Activated CD4-positive, alpha-beta T cell treated with anti-CD3 and anti-CD28 coated beads, Interleukin-2, Interleukin-6, amounts not matched to agents 100 ng/mL and 50 ng/mL, durations not matched to agents 16 hours and 8 hours (primary cell): ENCODE results near the gene TMEM245.

Experiments used
- DNase-seq: peaks from one replicate; pipeline ENCODE4 v3.0.0-alpha.2; 2020

TMEM245 gene

DNA sequence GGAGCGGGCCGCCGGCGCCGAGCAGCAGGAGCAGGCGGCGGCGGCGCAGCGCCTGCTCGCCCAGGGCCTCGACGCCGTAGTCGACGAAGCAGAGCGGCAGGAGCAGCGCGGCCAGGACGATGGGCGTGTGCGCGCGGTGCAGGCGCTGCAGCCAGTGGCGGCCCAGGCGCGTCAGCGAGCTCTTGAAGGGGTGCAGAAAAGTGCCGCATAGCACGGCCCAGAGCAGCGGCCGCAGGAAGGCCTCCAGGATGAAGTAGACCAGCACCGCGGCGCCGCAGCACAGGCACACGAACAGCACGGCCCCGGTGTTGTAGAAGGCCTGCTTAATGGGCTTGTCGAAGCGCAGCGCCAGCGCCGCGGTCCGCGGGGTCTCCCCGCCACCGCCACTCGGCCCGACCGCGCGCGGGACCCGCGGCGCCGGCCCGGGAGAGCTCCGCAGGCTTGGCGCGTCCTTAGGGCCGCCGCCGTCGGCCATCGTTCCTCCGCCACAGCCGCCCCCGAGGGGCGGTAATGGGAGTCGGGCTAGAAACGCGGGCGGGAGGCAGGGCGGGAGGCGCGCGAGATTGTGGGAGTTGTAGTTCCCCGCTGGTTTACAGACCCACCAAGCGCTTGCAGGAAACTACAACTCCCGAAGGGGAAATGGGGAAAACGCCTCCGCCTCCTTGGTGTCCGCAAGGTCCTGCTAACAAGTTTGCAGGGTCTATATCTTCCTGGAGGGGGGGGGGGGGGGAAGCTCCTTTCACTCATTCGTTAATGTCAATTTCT lies at the start of gene TMEM245:
Gene TMEM245 (minus strand): TSS at position 509 of the 765 bp plus-strand sequence. CDS start 34 bp downstream, at position 475.
- DNase-seq = peak; percentile 97

- DNase-seq = peak; percentile 25
Observed at GRCh38 chr9:109168170-109168569, 48.4 kb upstream of the TMEM245 start.

DNA sequence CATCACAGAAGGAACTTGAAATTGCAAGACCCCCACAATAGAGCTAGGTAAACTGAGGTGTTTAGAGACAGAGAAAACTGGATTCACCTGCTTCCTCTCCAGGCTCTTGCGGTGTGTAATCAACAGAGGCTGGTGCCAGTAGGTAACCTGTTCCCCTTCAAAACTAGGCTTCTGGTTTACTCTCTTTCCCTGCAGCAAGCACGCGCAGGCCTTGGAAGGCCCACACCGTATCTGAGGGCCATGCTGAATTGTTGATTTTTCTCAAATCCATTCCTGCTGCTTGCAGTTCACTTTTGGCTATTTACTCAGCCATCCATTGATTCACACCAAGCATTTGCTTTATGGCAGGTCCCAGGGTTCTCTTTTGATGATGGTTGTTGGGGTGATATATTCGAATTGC lies 48.0 kb upstream of the TMEM245 start:
- DNase-seq = no peak

- no peak for DNase-seq
Observed at GRCh38 chr9:109166771-109167601, 47.2 kb upstream of the TMEM245 start, which contains the start of gene FRRS1L. FRRS1L (minus strand) TSS chr9:109167249; CDS start chr9:109167138, 111 bp downstream.

GRCh38 chr9:109166171-109166770 lies 46.5 kb upstream of the TMEM245 start:
- DNase-seq = no peak

DNA sequence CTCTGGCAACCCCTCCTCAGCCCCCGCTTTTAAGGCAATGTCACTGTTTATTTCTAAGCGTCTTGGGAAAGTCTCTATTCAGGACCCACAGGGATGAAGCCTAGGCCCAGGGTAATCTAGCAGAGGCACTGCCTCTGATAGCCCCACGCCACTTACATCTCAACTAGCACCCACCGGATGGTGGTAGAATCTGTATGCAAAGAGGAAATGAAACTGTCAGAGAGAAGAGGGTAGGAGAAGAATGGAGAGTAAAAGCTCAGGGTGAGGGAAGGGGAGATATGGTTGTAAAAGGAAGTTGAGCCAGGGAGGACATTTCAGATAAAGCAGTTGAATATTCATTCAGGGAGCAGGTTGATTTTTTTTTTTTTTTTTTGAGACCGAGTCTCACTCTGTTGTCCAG lies 44.3 kb upstream of the TMEM245 start:
- no peak for DNase-seq

GRCh38 chr9:109163194-109163593 lies 43.4 kb upstream of the TMEM245 start:
- no peak for DNase-seq

DNA sequence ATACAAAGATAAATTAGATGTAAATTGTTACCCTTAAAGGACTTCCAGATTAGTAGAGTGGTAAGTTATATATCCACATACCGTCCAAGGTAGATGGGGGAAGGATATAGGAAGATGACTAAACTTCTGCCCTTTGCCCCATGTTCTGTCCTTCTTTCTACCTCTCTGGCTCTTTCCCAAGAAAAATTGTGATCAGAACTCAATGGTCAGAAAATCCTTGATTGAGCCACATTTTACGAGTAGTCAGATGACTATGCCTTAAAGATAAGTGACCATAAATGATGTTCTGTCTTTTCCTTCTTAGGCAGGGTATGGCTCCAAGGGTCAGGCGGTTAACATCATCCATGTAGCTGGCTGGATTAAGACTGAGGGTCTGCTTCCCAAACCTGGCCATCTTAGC lies 42.9 kb upstream of the TMEM245 start:
- no peak for DNase-seq

- no peak for DNase-seq
Observed at GRCh38 chr9:109161471-109161870, 41.7 kb upstream of the TMEM245 start.

GRCh38 chr9:109159583-109159982 lies 39.8 kb upstream of the TMEM245 start:
- DNase-seq = no peak

GRCh38 chr9:109158651-109159050 lies 38.9 kb upstream of the TMEM245 start:
- no peak for DNase-seq

- no peak for DNase-seq
Observed at GRCh38 chr9:109156708-109157107, 37.0 kb upstream of the TMEM245 start.

DNA sequence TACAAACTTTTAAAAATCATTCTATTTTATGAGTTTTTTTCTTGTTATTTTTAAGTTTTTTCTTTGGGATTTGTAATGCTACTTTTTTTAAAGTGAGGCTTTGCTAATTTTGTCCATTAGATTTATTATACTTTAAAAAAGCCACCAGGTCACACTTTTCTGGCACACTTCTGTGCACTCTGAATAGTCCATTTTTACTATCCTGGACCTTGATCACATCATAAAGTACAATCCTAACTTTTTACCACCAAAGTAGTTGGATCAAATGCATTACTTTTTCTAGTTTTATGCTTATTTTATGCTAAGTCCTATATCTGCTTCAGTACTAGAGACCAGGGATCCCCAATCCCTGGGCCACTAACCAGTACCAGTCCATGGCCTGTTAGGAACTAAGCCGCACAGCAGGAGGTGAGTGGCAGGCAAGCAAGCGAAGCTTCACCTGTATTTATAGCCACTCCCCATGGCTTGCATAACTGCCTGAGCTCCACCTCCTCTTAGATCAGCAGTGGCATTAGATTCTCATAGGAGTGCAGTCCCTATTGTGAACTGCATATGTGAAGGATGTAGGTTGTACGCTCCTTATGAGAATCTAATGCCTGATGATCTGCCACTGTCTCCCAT lies 31.3 kb upstream of the TMEM245 start:
- no peak for DNase-seq

DNA sequence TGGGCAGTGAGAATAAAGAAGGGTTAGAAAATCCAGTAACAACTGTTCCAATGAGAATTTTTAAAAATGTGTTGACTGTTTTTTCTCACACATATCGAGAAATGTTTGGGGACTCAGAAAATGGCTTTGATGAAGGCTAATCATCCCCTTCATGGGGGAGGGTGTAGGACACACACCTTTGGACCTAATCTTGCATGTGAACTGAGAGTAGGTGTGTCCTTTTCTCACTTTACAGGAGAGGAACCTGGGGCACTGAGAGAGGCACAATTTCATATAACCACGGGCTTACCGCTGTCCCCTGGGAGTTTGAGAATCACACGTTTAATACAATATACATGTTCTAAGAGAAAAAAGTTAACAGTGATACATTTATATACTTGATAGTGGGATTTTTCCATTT lies 30.0 kb upstream of the TMEM245 start:
- no peak for DNase-seq

GRCh38 chr9:109149089-109149488 lies 29.3 kb upstream of the TMEM245 start:
- DNase-seq = no peak

- DNase-seq = no peak
Observed at GRCh38 chr9:109145051-109145450, 25.3 kb upstream of the TMEM245 start.

DNA sequence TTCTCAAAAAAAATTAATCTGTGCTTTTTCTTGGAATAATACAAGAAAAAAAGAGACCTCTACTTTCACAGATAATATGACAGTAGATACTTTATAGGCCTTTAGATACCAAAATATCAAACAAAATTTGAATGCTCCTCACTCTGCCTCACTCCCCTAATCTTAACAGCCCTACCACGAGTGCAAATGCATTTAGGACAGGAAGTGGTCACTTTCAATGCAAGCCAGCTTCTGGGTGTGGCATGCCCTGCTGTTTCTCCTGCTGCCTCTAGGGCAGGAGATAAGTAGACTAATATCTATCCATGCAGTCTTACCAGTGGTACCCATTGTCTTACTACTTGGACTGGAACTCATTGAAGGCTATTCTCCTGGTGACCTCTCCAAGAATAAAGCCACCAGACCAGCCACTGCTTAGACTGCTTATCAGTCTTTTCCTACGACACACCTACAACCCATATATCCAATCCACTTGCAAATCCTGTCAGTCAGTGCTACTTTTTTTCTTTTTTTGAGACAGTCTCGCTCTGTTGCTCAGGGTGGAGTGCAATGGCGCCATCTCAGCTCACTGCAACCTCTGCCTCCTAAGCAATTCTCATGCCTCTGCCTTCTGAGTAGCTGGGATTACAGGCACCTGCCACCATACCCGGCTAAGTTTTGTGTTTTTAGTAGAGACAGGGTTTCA lies 24.3 kb upstream of the TMEM245 start:
- DNase-seq = peak; percentile 40

DNA sequence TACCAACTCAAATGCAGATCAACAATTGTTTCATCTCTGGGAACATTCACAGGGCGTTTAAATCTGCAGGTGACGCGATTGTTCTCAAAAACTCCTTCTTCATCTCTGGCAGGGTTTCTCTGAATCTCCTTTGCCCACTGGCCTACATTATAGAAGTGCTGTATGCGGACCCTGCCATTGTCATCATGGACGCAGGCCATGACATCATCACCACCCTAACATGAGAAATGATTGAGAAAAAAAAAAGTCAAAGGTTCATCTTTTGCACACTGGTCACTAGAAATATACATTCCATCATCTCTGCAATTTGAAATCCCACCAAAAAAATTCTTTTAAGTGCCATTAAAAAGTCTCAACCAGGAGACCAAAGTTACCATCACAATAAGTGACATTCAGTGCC lies 21.6 kb upstream of the TMEM245 start:
- no peak for DNase-seq

DNA sequence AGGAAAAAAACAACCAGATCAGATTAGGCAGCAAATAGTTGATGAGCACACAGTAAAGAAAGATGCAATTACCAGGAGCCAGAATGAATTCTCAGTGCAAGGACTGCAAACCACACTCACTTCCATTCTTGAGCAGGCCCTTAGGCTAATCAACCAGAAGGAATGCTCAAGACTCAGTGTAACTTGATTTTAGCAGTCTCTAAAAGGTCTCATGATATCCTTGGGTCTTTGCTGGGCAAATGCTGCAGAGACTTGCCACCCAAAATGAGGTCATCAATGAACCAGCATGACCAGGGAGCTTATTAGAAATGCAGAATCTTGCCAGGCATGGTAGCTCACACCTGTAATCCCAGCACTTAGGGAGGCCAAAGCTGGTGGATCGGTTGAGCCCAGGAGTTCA lies 20.1 kb upstream of the TMEM245 start:
- DNase-seq = no peak

- DNase-seq = no peak
Observed at GRCh38 chr9:109138421-109138820, 18.7 kb upstream of the TMEM245 start.

DNA sequence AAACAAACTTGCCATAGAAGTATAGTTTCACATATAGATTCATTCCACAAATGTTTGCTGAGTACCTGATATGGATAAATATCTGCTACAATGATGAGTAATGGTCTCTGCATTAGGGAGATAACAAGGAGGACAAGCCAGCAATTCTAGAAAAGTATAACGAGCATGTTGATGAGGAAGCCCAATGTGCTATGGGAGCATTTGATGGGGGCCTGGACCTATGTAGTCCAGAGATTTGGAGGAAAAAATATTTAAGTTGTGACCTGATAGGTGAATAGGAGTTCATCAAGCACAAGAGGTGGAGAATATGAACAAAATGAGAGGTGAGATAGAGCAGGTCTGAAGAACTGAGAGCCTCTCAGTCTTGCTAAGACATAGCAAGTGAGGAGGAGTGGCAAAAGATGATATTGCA lies 14.4 kb upstream of the TMEM245 start:
- DNase-seq = no peak

GRCh38 chr9:109133533-109133932 lies 13.8 kb upstream of the TMEM245 start:
- DNase-seq = no peak
